C4-2B (cell line): Measurements from ENCODE around the gene MTHFS.
A peak's percentile ranks its signal among the peaks of the same experiment; 100 is the strongest.
"Not testable (repeated sequence)": the region's sequence is repeated elsewhere in the genome, so short reads cannot be mapped to it uniquely, and the experiment has no call there.

ENCODE experiments used
- H3K27ac ChIP-seq: fragments of 450-650 bp; 2 replicates; pipeline ENCODE4 v1.5.1; 2017
- CTCF ChIP-seq: fragments of 450-650 bp; conservative IDR thresholded peaks from 2 replicates; pipeline ENCODE4 v1.5.1; 2017; ENCODE audit warnings: mild to moderate bottlenecking
- ZFX ChIP-seq: fragments of 450-650 bp; IDR thresholded peaks from 2 replicates; pipeline ENCODE4 v1.6.1; 2017

MTHFS gene

GRCh38 chr15:79904271-79904670, 7.5 kb upstream of the MTHFS start:
- no peak for TF ChIP-seq ZFX
- no peak overlapping the region for H3K27ac ChIP-seq

GRCh38 chr15:79903626-79904025, 6.8 kb upstream of the MTHFS start:
- no peak overlapping the region for H3K27ac ChIP-seq
- no peak for TF ChIP-seq CTCF
- TF ChIP-seq ZFX = no peak

GRCh38 chr15:79903144-79903543, 6.3 kb upstream of the MTHFS start:
- no peak overlapping the region for H3K27ac ChIP-seq
- no peak for TF ChIP-seq CTCF
- no peak for TF ChIP-seq ZFX

GRCh38 chr15:79901958-79902357, 5.1 kb upstream of the MTHFS start:
- no peak for TF ChIP-seq ZFX
- H3K27ac ChIP-seq = peak overlapping the region; percentile 30; the same call in 1 of the 2 replicates

- not testable (repeated sequence) for H3K27ac ChIP-seq
These were observed 4.1 kb upstream of the MTHFS start for GRCh38 chr15:79900818-79901378.

GRCh38 chr15:79900087-79900486, 3.3 kb upstream of the MTHFS start:
- no peak for TF ChIP-seq CTCF
- TF ChIP-seq ZFX = no peak
- no peak overlapping the region for H3K27ac ChIP-seq

GRCh38 chr15:79898786-79899185, 2.0 kb upstream of the MTHFS start:
- H3K27ac ChIP-seq = not testable (repeated sequence)

- TF ChIP-seq ZFX = no peak
- TF ChIP-seq CTCF = no peak
- H3K27ac ChIP-seq = no peak overlapping the region
These were observed 1.6 kb upstream of the MTHFS start for GRCh38 chr15:79898369-79898768.

GRCh38 chr15:79897701-79898113, 893 bp upstream of the MTHFS start:
- H3K27ac ChIP-seq = peak overlapping the region; percentile 96
- TF ChIP-seq CTCF (no peak), ZFX (no peak)

GRCh38 chr15:79897380-79897678, 515 bp upstream of the MTHFS start:
- no peak for TF ChIP-seq CTCF
- no peak for TF ChIP-seq ZFX
- peak overlapping the region; percentile 96 for H3K27ac ChIP-seq
